ENCODE data around the gene FXYD1. TPM values are rescaled to one million over a fixed set of nuclear protein-coding genes. Genes with fewer than 3 reads are reported as not detected.
A peak's percentile ranks its signal among the peaks of the same experiment; 100 is the strongest.
"Not testable (repeated sequence)": the region's sequence is repeated elsewhere in the genome, so short reads cannot be mapped to it uniquely, and the experiment has no call there.

The FXYD1 gene
- polyA plus RNA-seq, 1 donor from 2014 or later: 7.1 TPM

DNA sequence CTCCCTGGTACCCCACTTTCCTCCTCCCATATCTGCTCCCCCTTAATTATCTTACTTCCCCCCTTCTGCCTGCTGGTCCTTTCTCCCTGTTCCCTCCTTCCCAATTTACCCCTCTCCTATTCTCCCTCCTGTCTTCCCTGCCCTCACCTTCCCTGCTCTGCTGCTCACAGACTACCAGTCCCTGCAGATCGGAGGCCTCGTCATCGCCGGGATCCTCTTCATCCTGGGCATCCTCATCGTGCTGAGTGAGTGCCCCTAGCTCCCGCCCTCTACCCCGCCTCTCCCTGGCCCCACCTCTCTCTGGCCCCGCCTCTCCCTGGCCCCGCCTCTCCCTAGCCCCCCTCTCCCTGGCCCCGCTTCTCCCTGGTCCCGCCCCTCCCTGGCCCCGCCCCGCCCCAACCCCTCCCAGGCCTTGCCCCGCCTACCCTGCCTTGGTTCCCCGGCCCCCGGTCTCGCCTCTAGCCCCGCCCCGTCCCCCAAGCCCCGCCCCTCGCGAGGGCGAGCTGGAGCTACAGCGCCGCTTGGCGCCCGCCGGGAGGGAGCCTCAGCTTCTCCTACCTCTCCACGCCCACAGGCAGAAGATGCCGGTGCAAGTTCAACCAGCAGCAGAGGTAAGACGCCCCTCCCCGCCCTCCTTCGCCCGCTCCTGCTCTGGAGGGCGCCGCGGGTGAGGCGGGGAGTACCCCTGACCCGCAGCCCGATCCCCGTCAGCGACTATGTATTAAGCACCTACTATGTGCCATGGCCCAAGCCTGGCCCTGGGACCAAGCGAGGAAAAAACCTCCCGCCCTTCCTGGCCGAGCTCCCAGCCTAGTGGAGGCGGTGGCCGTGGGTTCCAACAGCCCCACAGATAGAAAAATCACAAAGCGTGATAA is 2.6 kb downstream of the FXYD1 start:
- H3K27ac Mint-ChIP-seq: peak overlapping the region; percentile 86 to 93 (median 92)
- H3K36me3 Mint-ChIP-seq: peaks cover 1% of the 10 kb centered on the region
- no peaks in the 10 kb centered on the region for H3K27me3 Mint-ChIP-seq
- H3K4me3 Mint-ChIP-seq: peak overlapping the region; percentile 81 to 95 (median 92)
- H3K4me1 Mint-ChIP-seq: peaks cover 21 to 28% (median 26%) of the 10 kb centered on the region in 3 donors
- no peaks in the 10 kb centered on the region for H3K9me3 Mint-ChIP-seq

DNA sequence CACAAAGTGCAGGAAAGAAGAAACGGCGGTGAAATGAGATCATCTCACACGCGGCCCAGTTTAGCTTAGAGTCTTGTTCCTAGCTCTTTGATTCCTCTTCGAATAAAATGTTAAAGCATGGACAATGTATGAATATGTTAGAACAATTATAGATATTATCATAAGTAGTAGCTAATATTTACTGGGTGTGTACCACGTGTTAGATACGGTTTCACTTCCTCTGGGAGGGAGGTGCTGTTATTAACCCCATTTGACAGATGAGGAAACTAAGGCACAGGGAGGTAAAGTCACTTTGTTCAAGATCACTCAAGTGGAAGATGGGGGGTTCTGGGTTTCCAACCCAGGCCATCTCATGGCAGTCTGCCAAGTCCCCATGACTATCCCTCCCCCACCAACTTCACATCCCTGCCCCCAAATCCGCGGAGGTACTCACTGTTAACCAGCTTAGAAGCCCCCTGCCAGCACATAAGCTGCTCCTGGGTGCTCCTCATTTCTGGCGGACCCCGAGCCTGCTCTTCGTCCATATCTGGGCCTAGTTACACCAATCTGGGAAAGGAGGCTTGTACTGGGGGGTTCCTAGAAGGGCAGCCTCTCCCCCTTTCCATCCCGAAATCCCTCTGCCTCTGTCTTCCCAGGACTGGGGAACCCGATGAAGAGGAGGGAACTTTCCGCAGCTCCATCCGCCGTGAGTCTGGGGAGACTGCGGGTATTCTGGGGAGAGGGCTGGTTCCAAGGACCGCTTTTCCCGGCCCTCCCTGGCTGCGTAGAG is 3.4 kb downstream of the FXYD1 start:
- Mint-ChIP-seq H3K27ac (peak overlapping the region; percentile 74 to 93 (median 92)), H3K27me3 (no peaks in the 10 kb centered on the region), H3K36me3 (peaks cover 1% of the 10 kb centered on the region), H3K9me3 (no peaks in the 10 kb centered on the region), H3K4me3 (peak overlapping the region; percentile 81 to 95 (median 92)), H3K4me1 (peaks cover 24 to 27% (median 26%) of the 10 kb centered on the region in 3 donors)

DNA sequence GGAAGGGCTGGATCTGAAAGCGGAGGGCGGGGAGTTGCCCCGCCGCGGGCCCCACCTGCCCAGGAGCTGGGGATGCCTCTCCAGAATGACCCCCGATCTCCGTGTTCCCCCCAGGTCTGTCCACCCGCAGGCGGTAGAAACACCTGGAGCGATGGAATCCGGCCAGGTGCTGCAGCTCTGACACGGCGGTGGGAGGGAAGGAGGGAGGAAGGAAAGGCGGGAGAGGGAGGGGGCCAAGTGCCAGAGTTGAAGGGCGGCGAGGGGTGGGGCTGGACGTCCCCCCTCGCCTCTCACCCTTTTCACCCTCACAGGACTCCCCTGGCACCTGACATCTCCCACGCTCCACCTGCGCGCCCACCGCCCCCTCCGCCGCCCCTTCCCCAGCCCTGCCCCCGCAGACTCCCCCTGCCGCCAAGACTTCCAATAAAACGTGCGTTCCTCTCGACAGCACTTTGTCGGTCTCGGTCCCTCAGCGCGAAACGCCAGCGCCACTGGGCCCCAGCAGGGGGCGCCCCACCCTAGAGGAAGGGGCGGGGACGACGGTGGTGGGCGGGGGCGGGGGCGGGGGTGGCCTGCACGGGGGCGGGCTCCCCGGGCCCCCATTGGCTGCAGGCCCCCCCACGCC is 4.1 kb downstream of the FXYD1 start:
- H3K36me3 Mint-ChIP-seq: peaks cover 1% of the 10 kb centered on the region
- H3K4me1 Mint-ChIP-seq: peaks cover 19 to 21% (median 21%) of the 10 kb centered on the region in 3 donors
- H3K9me3 Mint-ChIP-seq: no peaks in the 10 kb centered on the region
- H3K27ac Mint-ChIP-seq: no peak overlapping the region
- no peaks in the 10 kb centered on the region for H3K27me3 Mint-ChIP-seq
- H3K4me3 Mint-ChIP-seq: peak overlapping the region in 3 of 4 donors; percentile 76 to 81 (median 81)

DNA sequence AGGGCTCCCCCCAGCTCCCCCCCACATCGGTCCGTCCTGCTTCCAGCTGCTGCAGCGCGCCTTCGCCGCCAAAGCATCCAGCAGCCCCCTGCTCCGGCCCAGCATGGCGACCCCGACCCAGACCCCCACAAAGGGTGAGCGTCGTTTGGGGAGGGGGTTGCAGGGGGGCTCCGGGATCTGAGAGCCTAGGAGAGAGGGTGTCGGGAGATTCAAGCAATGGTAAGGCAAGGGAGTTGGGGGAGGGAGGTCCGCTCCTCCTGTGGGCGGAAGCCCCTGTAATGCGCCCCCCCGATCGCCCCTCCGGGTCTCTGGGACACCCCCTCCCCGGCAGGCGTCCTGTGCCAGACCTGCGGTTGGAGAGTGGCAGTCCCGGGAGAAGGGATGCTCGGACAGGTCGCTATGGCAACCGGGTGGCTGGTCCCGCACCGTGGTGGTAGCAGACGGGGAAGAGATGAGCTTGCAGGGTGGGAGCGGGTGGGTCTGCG is 4.6 kb downstream of the FXYD1 start, which contains the start of gene FXYD7:
FXYD7 (plus strand) TSS at position 25 of the 485 bp plus-strand sequence; CDS start at position 104, 79 bp downstream.
- Mint-ChIP-seq H3K36me3 (peaks cover 1% of the 10 kb centered on the region), H3K4me3 (peak within 1 kb of the TSS; percentile 81 to 95 (median 92)), H3K9me3 (no peaks in the 10 kb centered on the region), H3K27ac (peak within 1 kb of the TSS; percentile 56 to 92 (median 74)), H3K27me3 (no peaks in the 10 kb centered on the region), H3K4me1 (peaks cover 17 to 24% (median 19%) of the 10 kb centered on the region in 3 donors)

DNA sequence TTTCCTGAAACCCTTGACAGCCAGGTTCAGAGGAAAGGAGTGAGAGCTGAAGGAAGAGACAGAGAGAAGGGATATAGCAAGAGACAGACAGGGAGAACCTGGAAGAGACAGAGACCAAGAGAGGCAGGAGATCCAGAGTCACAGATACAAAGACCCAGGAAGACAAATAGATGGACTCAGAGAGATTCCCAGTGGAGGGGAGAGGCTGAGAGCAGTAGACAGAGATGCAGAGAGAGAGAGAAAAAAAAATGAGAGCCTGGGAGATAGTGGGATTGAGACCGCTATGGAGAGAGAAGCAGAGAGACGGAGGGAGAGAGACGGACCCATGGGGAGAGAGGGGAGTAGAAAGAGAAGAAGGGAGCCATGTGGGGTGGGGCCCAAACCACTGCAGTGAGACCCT is 5.2 kb downstream of the FXYD1 start:
- no peaks in the 10 kb centered on the region for H3K9me3 Mint-ChIP-seq
- H3K27me3 Mint-ChIP-seq: no peaks in the 10 kb centered on the region
- peak overlapping the region in 1 of 3 donors; percentile 56 for H3K27ac Mint-ChIP-seq
- peaks cover 1% of the 10 kb centered on the region for H3K36me3 Mint-ChIP-seq
- H3K4me1 Mint-ChIP-seq: peaks cover 17 to 24% (median 19%) of the 10 kb centered on the region in 3 donors
- peak overlapping the region in 3 of 4 donors; percentile 39 to 81 (median 64) for H3K4me3 Mint-ChIP-seq

DNA sequence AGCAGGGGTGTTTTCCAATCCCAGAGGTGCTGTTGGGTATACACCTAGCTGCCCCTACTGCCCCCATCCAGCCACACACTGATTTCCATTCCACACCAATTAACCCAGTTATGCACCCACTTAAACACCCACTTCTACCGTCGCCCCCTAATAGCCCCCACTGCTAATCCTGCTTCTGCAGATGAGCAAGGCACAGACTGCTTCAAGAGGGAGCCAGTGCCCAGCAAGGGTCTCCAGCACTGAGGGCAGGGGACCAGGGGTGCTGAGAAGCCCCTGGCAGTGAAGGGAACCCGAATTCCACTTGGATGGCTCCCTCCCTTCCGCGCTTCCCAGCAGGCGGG is 5.6 kb downstream of the FXYD1 start:
- Mint-ChIP-seq H3K27me3 (no peaks in the 10 kb centered on the region), H3K36me3 (peaks cover 1% of the 10 kb centered on the region), H3K4me3 (peak overlapping the region in 2 of 4 donors; percentile 39 to 81), H3K9me3 (no peaks in the 10 kb centered on the region), H3K27ac (peak overlapping the region in 1 of 3 donors; percentile 56), H3K4me1 (peaks cover 17 to 24% (median 19%) of the 10 kb centered on the region in 3 donors)

DNA sequence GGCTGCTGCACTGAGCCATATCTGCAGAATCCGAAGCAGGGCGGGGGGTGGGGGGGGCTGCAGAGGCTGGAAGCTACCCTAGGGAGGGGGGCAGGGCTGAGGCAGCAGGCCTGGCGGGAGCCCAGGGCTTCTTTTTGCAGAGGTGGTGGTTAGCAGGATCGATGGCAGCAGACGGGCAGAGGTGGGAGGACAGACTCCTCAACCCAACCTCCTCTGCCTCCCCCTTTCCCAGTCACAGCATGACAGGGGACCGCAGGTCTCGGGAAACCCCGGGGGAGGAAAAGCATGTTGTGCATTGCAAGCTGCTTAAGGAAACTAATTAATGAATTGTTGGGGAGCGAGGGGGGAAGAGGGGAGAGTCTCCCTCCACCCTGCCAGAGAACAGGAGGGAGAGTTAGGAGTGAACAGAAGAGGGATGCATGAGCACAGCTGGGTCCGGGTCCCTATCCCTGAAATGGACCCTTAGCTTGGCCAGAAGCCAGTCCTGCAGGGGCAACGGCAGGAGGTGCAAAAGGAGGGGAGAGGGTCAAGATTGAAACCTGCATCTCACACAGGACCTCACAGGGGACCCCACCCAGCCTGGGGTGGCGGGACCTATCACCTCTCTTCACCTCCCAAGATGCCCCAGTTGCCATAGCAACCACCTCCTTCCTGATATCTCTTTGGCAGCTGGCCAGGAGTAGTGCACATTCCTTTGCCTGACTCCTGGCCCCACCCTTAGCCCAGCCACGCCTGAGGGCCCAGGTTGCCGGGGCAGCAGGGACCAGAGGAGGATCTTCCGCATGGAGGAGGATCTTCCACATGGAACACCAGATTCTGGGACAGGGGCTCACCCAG is 6.2 kb downstream of the FXYD1 start:
- peak overlapping the region in 1 of 3 donors; percentile 55 for H3K27ac Mint-ChIP-seq
- no peaks in the 10 kb centered on the region for H3K27me3 Mint-ChIP-seq
- H3K9me3 Mint-ChIP-seq: no peaks in the 10 kb centered on the region
- no peak overlapping the region for H3K4me3 Mint-ChIP-seq
- peaks cover 1% of the 10 kb centered on the region for H3K36me3 Mint-ChIP-seq
- peaks cover 17 to 24% (median 19%) of the 10 kb centered on the region in 3 donors for H3K4me1 Mint-ChIP-seq

DNA sequence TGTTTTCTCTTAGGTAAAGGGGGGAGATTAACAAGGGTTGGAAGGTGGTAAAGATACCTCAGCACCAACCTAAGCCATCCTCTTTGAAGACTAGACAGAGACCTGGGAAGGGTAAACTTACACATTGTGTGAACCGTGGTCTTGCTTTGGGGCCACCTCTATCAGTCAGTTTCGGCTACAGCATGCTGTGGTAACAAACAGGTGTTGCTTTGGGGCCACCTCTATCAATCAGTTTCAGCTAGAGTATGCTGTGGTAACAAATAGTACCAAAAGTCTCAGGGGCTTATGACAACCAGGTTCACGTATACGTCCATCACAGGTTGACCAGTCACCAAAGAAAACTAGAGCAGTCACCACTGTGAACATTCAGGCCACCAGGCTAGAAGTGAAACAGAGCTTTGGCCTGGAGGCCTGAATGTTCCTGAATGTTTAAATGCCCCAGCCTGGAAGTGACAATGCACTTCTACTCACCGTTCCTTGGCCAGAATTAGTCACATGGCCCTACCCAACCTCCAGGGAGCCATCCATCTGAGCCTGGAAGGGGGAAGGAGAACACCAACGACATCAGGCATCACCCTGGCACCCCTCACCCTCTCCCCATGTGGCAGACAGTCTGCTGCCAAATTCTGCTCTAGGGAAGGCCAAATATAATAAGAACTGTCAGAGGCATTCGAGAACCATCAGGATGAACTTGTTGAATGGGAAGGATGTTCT is 8.3 kb downstream of the FXYD1 start:
- H3K4me1 Mint-ChIP-seq: peaks cover 7 to 18% (median 13%) of the 10 kb centered on the region in 3 donors
- H3K9me3 Mint-ChIP-seq: no peaks in the 10 kb centered on the region
- H3K27ac Mint-ChIP-seq: peak overlapping the region in 1 of 3 donors; percentile 9
- no peaks in the 10 kb centered on the region for H3K36me3 Mint-ChIP-seq
- H3K4me3 Mint-ChIP-seq: peak overlapping the region in 1 of 4 donors; percentile 55
- H3K27me3 Mint-ChIP-seq: peaks cover 1% of the 10 kb centered on the region

DNA sequence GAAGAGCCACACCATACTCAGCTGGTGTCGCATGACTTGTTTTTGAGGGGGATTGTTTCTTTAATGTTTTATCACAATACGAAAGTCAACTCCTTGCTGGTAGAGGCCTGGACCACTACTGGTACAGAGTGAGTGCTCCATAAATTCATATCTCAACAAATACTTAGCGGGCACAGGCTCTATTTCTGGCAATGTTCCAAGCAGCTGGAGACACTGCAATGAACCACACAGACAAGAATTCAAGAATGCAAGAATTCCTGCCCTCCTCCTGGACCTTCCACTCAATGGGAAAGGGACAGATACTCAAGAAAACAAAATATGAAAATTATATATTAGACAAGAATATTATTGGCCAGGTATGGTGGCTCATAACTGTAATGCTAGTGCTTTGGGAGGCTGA is 10.8 kb downstream of the FXYD1 start:
- H3K4me3 Mint-ChIP-seq: no peak overlapping the region
- no peak overlapping the region for H3K27ac Mint-ChIP-seq

DNA sequence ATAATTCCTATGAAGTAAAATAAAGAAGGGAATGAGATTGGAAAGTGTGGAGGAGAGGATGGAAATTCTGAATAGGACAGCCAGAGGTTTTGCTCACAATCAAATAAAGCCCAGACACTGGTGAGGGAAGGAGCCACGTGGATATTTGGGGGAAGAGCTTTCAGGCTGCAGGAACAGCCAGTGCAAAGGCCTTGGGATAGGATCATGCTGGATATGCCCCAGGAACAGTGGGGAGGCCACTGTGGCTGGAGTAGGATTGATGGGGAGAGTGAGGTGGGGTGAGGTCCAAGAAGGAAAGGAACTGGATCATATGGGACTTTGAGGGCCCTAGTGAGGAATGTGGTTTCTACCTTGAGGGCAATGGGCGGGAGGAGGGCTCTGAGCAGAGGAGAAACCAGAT is 11.8 kb downstream of the FXYD1 start:
- peak overlapping the region in 1 of 3 donors; percentile 73 for H3K27ac Mint-ChIP-seq
- no peaks in the 10 kb centered on the region for H3K9me3 Mint-ChIP-seq
- peak overlapping the region in 1 of 4 donors; percentile 81 for H3K4me3 Mint-ChIP-seq
- peaks cover 2% of the 10 kb centered on the region for H3K36me3 Mint-ChIP-seq
- H3K4me1 Mint-ChIP-seq: peaks cover 8 to 15% (median 14%) of the 10 kb centered on the region in 3 donors
- H3K27me3 Mint-ChIP-seq: peaks cover 4% of the 10 kb centered on the region

More for the DNA sequence above, 10.8 kb downstream of the FXYD1 start:
- Mint-ChIP-seq H3K36me3 (peaks cover 2% of the 10 kb centered on the region), H3K4me1 (peaks cover 10 to 16% (median 15%) of the 10 kb centered on the region in 3 donors), H3K27me3 (peaks cover 4% of the 10 kb centered on the region), H3K9me3 (no peaks in the 10 kb centered on the region)

DNA sequence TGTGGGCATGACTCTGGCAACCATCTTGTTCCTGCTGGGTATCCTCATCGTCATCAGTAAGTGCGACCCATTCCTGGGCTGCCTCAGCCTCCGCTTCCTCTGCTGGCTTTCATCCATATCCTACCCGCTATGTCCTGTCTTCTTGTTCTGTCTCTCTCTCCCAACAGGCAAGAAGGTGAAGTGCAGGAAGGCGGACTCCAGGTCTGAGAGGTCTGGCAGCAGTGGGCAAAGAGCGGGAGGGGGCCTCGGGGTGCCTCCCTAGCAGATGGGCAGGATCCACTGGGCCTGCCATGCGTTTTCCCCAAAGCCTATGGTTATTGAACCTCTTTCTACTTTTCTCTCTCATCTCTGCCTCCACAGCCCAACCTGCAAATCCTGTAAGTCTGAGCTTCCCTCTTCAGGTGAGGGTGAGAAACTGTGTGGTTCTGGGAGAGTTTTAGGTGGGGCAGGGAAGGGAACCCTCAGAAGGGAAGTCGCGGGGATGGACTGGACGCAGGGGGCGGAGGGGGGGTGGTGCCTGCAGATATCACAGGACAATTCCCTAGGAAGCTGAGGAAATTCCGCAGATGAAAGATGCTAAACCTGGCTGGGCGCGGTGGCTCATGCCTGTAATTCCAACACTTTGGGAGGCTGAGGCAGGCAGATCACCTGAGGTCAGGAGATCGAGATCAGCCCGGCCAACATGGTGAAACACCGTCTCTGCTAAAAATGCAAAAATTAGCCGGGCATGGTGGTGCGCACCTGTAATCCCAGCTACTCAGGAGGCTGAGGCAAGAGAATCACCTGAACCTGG is 12.8 kb downstream of the FXYD1 start:
- peak overlapping the region in 1 of 3 donors; percentile 83 for H3K27ac Mint-ChIP-seq
- H3K27me3 Mint-ChIP-seq: peaks cover 4% of the 10 kb centered on the region
- peak overlapping the region in 1 of 4 donors; percentile 66 for H3K4me3 Mint-ChIP-seq
- H3K36me3 Mint-ChIP-seq: peaks cover 2% of the 10 kb centered on the region
- H3K9me3 Mint-ChIP-seq: no peaks in the 10 kb centered on the region
- H3K4me1 Mint-ChIP-seq: peaks cover 16 to 23% (median 22%) of the 10 kb centered on the region in 3 donors

DNA sequence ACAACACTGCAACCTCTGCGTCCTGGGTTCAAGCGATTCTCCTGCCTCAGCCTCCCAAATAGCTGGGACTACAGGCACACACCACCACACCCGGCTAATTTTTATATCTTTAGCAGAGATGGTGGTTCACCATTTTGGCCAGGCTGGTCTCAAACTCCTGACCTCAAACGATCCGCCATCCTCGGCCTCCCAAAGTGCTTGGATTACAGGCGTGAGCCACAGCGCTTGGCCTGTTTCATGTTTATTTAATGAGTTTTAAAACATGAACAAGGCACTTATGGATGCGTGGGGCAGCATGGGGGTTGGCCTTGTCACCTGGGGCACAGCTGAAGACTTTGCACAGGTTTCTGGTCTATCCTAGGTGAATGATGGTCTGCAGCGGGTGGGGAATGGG is 14.5 kb downstream of the FXYD1 start:
- peak overlapping the region; percentile 83 to 99 (median 90) for H3K4me3 Mint-ChIP-seq
- not testable (repeated sequence) for H3K27ac Mint-ChIP-seq, H3K36me3 Mint-ChIP-seq, H3K27me3 Mint-ChIP-seq, H3K9me3 Mint-ChIP-seq
- peaks cover 21 to 22% (median 21%) of the 10 kb centered on the region in 3 donors for H3K4me1 Mint-ChIP-seq
